GM21619 (cell line): Measurements from ENCODE around the gene OSGEPL1.
"Not testable (repeated sequence)": the region's sequence is repeated elsewhere in the genome, so short reads cannot be mapped to it uniquely, and the experiment has no call there.

Experiments used
- ATAC-seq: cut with Tn5 transposase; IDR thresholded peaks from one replicate; pipeline ENCODE4 v1.9.1; 2021; ENCODE audit not compliant: unreplicated experiment

The OSGEPL1 gene

GRCh38 chr2:189751080-189751658 lies 11.4 kb downstream of the OSGEPL1 start:
- ATAC-seq = peak; percentile 65

DNA sequence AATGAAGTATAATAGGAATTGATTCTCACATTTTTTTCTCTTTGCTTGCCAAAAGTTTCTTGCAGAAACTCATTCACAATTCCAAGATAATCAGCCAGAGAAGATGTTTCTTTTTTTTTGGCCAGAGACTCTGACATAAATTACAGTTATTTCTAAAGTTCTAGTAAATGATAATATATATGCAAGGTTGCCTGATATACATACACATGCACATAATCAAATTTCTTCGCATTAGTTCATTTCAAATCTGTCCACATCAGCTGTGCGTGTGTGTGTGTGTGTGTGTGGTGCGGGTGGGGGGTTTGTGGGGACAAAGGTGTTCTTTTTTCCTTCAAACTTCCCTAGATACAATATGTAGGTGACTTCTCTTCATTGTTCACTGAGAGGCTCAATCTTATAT lies 33.2 kb downstream of the OSGEPL1 start:
- ATAC-seq = no peak

DNA sequence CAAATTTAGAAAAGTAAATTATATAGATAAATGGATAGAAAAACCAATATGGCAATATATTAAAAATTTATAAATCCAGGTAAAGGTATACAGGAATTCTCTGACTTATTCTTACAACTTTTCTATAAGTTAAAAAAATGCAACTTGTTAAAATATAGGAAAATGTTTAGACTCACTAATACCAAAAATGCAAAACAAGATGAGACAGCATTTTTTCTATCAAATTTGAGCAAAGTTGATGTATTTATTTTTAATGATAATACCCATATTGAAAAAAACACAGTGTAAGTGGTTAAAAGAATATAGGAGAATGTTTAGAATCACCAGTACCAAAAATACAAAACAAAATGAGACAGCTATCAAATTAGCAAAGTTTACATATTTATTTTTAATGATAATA lies 35.7 kb downstream of the OSGEPL1 start:
- ATAC-seq = no peak

DNA sequence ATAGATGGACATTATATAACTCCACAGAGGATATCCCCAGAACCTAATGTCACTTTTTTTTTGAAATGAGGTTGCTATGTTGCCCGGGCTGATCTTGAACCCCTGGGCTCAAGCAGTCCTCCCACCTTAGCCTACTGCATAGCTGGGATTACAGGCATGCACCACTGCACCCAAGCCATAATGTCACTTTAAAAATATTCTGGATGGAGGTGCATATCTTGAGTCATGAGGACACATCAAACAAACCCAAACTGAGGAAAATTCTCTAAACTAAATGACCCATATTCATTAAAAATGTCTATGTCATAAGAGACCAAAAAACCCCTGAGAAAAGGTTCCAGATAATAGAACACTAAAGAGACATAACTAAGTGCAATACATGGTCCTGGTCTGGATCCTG lies 36.3 kb downstream of the OSGEPL1 start:
- no peak for ATAC-seq

GRCh38 chr2:189723192-189723591 lies 39.4 kb downstream of the OSGEPL1 start:
- ATAC-seq = no peak

GRCh38 chr2:189719571-189719970 lies 43.0 kb downstream of the OSGEPL1 start:
- no peak for ATAC-seq

DNA sequence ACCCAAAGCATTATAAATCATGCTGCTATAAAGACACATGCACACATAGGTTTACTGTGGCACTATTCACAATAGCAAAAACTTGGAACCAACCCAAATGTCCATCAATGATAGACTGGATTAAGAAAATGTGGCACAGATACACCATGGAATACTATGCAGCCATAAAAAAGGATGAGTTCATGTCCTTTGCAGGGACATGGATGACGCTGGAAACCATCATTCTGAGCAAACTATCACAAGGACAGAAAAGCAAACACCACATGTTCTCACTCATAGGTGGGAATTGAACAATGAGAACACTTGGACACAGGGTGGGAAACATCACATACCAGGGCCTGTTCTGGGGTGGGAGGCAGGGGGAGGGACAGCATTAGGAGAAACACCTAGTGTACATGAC lies 45.0 kb downstream of the OSGEPL1 start:
- not testable (repeated sequence) for ATAC-seq

- no peak for ATAC-seq
These were observed 52.9 kb downstream of the OSGEPL1 start for GRCh38 chr2:189709501-189710221.

DNA sequence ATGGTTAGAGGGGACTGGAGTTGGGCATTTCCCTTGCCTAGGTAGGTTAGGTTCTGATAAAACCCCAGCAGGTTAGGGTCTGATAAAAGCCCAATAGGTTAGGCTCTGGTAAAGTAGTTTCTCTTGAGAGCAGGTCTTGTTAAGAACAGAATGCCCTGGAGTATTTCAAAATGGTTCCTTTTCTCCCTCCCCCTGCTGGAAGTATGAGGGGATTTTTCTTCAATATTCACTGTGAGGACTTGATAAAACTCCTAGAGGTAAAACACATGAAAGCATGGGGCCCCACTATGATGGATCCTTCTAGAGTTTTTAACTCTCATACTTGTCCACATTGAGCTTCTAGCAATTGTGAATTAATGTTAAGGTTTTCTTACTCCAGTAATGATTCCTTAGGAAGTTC lies 60.5 kb downstream of the OSGEPL1 start:
- ATAC-seq = no peak

DNA sequence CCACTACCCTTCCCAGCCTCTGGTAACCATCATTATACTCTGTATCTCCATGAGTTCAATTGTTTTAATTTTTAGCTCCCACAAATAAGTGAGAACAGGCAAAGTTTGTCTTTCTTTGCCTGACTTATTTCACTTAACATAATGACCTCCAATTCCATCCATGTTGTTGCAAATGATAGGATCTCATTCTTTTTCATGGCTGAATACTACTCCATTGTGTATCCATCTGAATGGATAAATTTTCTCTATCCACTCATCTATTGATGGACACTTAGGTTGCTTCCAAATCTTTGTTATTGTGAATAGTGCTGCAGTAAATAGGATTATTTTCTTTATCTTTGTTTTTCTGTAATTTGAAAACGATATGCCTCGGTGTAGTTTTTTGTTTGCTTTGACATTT lies 61.9 kb downstream of the OSGEPL1 start:
- no peak for ATAC-seq

- peak; percentile 59 for ATAC-seq
These were observed 64.3 kb downstream of the OSGEPL1 start for GRCh38 chr2:189698020-189698887.
